RWPE2 (cell line): Measurements from ENCODE around the gene FNDC8.

Source experiments
- ATAC-seq: fragments of 200-7000 bp; cut with Tn5 transposase; 3 replicates; pipeline ENCODE4 v1.9.1; 2021; ENCODE audit warnings: low read depth
- DNase-seq: peaks from one replicate; pipeline ENCODE4 v3.0.0-alpha.2; 2020; ENCODE audit warnings: low spot score
- H3K27ac ChIP-seq: fragments of 450-650 bp; 2 replicates; pipeline ENCODE4 v1.5.1; 2017; ENCODE audit warnings: mild to moderate bottlenecking; ENCODE audit not compliant: poor library complexity, severe bottlenecking
- H3K27me3 ChIP-seq: fragments of 250-450 bp; sonication (Bioruptor Pico); 2 replicates; pipeline ENCODE4 v1.5.1; 2021; ENCODE audit warnings: mild to moderate bottlenecking, moderate library complexity; ENCODE audit not compliant: insufficient read depth, poor library complexity, severe bottlenecking
- H3K36me3 ChIP-seq: fragments of 250-450 bp; sonication (Bioruptor Pico); 2 replicates; pipeline ENCODE4 v1.5.1; 2020; ENCODE audit warnings: low read depth, mild to moderate bottlenecking, moderate library complexity
- H3K4me1 ChIP-seq: fragments of 250-450 bp; sonication (Bioruptor Pico); 2 replicates; pipeline ENCODE4 v1.5.1; 2021; ENCODE audit warnings: mild to moderate bottlenecking, moderate library complexity; ENCODE audit not compliant: insufficient read depth, poor library complexity, severe bottlenecking
- H3K4me3 ChIP-seq: fragments of 250-450 bp; sonication (Bioruptor Pico); 2 replicates; pipeline ENCODE4 v1.5.1; 2021; ENCODE audit warnings: mild to moderate bottlenecking, moderate library complexity; ENCODE audit not compliant: severe bottlenecking
- H3K9me3 ChIP-seq: fragments of 250-450 bp; sonication (Bioruptor Pico); 2 replicates; pipeline ENCODE4 v1.5.1; 2021; ENCODE audit warnings: mild to moderate bottlenecking, moderate library complexity; ENCODE audit not compliant: severe bottlenecking
- CTCF ChIP-seq: fragments of 450-650 bp; IDR thresholded peaks from one replicate; pipeline ENCODE4 v1.5.1; 2017; ENCODE audit warnings: mild to moderate bottlenecking, moderate library complexity; ENCODE audit not compliant: poor library complexity, severe bottlenecking

Gene FNDC8

GRCh38 chr17:35161281-35161761, 39.9 kb downstream of the FNDC8 start:
- Histone ChIP-seq H3K9me3 (no peaks in the 10 kb centered on the region), H3K4me1 (peaks cover 10% of the 10 kb centered on the region), H3K27ac (no peak overlapping the region), H3K36me3 (no peaks in the 10 kb centered on the region), H3K4me3 (no peak overlapping the region), H3K27me3 (peaks cover 4% of the 10 kb centered on the region)
- no peak for DNase-seq
- no peak for TF ChIP-seq CTCF
- ATAC-seq: no peak

- DNase-seq (no peak), ATAC-seq (no peak)
- Histone ChIP-seq H3K4me3 (no peak overlapping the region), H3K27ac (no peak overlapping the region), H3K9me3 (no peaks in the 10 kb centered on the region), H3K27me3 (peaks cover 4% of the 10 kb centered on the region), H3K4me1 (peaks cover 10% of the 10 kb centered on the region), H3K36me3 (no peaks in the 10 kb centered on the region)
- TF ChIP-seq CTCF: no peak
Measured at GRCh38 chr17:35162755-35163154, 41.3 kb downstream of the FNDC8 start.

- TF ChIP-seq CTCF: no peak
- H3K9me3 ChIP-seq: no peaks in the 10 kb centered on the region
- H3K4me3 ChIP-seq: no peak overlapping the region
- H3K27me3 ChIP-seq: peaks cover 4% of the 10 kb centered on the region
- H3K4me1 ChIP-seq: peaks cover 10% of the 10 kb centered on the region
- no peaks in the 10 kb centered on the region for H3K36me3 ChIP-seq
- no peak for DNase-seq
- no peak for ATAC-seq
- no peak overlapping the region for H3K27ac ChIP-seq
Measured at GRCh38 chr17:35163886-35164285, 42.5 kb downstream of the FNDC8 start.

GRCh38 chr17:35164716-35165115, 43.3 kb downstream of the FNDC8 start:
- Histone ChIP-seq H3K4me3 (no peak overlapping the region), H3K27ac (no peak overlapping the region), H3K27me3 (peaks cover 4% of the 10 kb centered on the region), H3K36me3 (no peaks in the 10 kb centered on the region), H3K9me3 (no peaks in the 10 kb centered on the region), H3K4me1 (peaks cover 7% of the 10 kb centered on the region)
- ATAC-seq (no peak), DNase-seq (no peak)
- no peak for TF ChIP-seq CTCF

- no peak overlapping the region for H3K4me3 ChIP-seq
- H3K4me1 ChIP-seq: peaks cover under 1% of the 10 kb centered on the region
- no peak for DNase-seq
- no peak overlapping the region for H3K27ac ChIP-seq
- ATAC-seq: no peak
- H3K9me3 ChIP-seq: no peaks in the 10 kb centered on the region
- TF ChIP-seq CTCF: no peak
- H3K36me3 ChIP-seq: no peaks in the 10 kb centered on the region
- peaks cover 4% of the 10 kb centered on the region for H3K27me3 ChIP-seq
Measured at GRCh38 chr17:35166526-35166925, 45.1 kb downstream of the FNDC8 start.
